GM12865 (cell line): ENCODE results near the gene SF3A2.

Experiments used
- DNase-seq: peaks from one replicate; pipeline ENCODE4 v3.0.0; 2010; ENCODE audit warnings: low read depth
- H3K4me3 ChIP-seq: 2 replicates; pipeline ENCODE4 v1.5.1; 2011; ENCODE audit warnings: mild to moderate bottlenecking, low read depth, low read length, control low read depth
- CTCF ChIP-seq: IDR thresholded peaks from 2 replicates; pipeline ENCODE4 v1.5.1; 2011; ENCODE audit warnings: low read length, control low read depth, low read depth, inconsistent platforms; ENCODE audit not compliant: insufficient read depth; ENCODE audit errors: missing control alignments

Gene SF3A2

GRCh38 chr19:2261438-2262172 is 25.0 kb downstream of the SF3A2 start:
- no peak overlapping the region for H3K4me3 ChIP-seq
- DNase-seq: peak; percentile 78
- TF ChIP-seq CTCF: peak; percentile 73

GRCh38 chr19:2266183-2266993 is 29.8 kb downstream of the SF3A2 start:
- DNase-seq: peak; percentile 88
- no peak for TF ChIP-seq CTCF

GRCh38 chr19:2268480-2268830 is 31.8 kb downstream of the SF3A2 start:
- no peak for DNase-seq
- no peak for TF ChIP-seq CTCF
- peak overlapping the region; percentile 80 for H3K4me3 ChIP-seq

More at GRCh38 chr19:2266183-2266993, 29.8 kb downstream of the SF3A2 start:
- no peak overlapping the region; the same call in 1 of the 2 replicates for H3K4me3 ChIP-seq

GRCh38 chr19:2268861-2269243 is 32.2 kb downstream of the SF3A2 start:
- no peak for TF ChIP-seq CTCF
- DNase-seq: no peak
- peak overlapping the region; percentile 80 for H3K4me3 ChIP-seq

- DNase-seq: peak; percentile 98
- TF ChIP-seq CTCF: no peak
- peak overlapping the region; percentile 90 for H3K4me3 ChIP-seq
These were observed 32.9 kb downstream of the SF3A2 start for GRCh38 chr19:2269244-2270156.

- no peak for DNase-seq
- no peak for TF ChIP-seq CTCF
- peak overlapping the region; percentile 90 for H3K4me3 ChIP-seq
These were observed 33.5 kb downstream of the SF3A2 start for GRCh38 chr19:2270157-2270422.
